Glomerular visceral epithelial cell (primary cell): ENCODE measurements around the gene PIEZO1.

Experiments used
- DNase-seq: peaks from one replicate; pipeline ENCODE4 v3.0.0-alpha.2; 2016; ENCODE audit errors: extremely low spot score

PIEZO1 gene

GRCh38 chr16:88754109-88754911 lies 30.7 kb downstream of the PIEZO1 start:
- no peak for DNase-seq

- DNase-seq, result no peak
Observed at GRCh38 chr16:88753602-88754001, 31.4 kb downstream of the PIEZO1 start.

GRCh38 chr16:88753191-88753590 lies 31.8 kb downstream of the PIEZO1 start:
- DNase-seq, result no peak

GRCh38 chr16:88752386-88753002 lies 32.5 kb downstream of the PIEZO1 start:
- DNase-seq, result no peak

- DNase-seq, result no peak
Observed at GRCh38 chr16:88750854-88751253, 34.2 kb downstream of the PIEZO1 start.

- no peak for DNase-seq
Observed at GRCh38 chr16:88749358-88749757, 35.7 kb downstream of the PIEZO1 start.

- no peak for DNase-seq
Observed at GRCh38 chr16:88748364-88748763, 36.7 kb downstream of the PIEZO1 start.

- DNase-seq, result peak; percentile 43
Observed at GRCh38 chr16:88747588-88748301, 37.3 kb downstream of the PIEZO1 start.

GRCh38 chr16:88746506-88746905 lies 38.5 kb downstream of the PIEZO1 start:
- DNase-seq, result no peak

- DNase-seq, result no peak
Observed at GRCh38 chr16:88744577-88745521, 40.2 kb downstream of the PIEZO1 start.

GRCh38 chr16:88743693-88744576 lies 41.1 kb downstream of the PIEZO1 start:
- peak; percentile 60 for DNase-seq

GRCh38 chr16:88742896-88743605 lies 42.0 kb downstream of the PIEZO1 start:
- no peak for DNase-seq

- no peak for DNase-seq
Observed at GRCh38 chr16:88741368-88741767, 43.7 kb downstream of the PIEZO1 start.

GRCh38 chr16:88740727-88741055 lies 44.3 kb downstream of the PIEZO1 start:
- no peak for DNase-seq

- DNase-seq, result no peak
Observed at GRCh38 chr16:88739977-88740726, 44.9 kb downstream of the PIEZO1 start.

- DNase-seq, result no peak
Observed at GRCh38 chr16:88739139-88739976, 45.7 kb downstream of the PIEZO1 start.

- DNase-seq, result no peak
Observed at GRCh38 chr16:88738151-88739084, 46.6 kb downstream of the PIEZO1 start.
